H1 (cell line): ENCODE results near the gene ETF1. TPM values are rescaled to one million over a fixed set of nuclear protein-coding genes. Genes with fewer than 3 reads are reported as not detected.

Source experiments
- BACH1 ChIP-seq: IDR thresholded peaks from 2 replicates; pipeline ENCODE4 v1.6.1; 2012; ENCODE audit warnings: low read length, improper control_type of control experiment
- CREB1 ChIP-seq: IDR thresholded peaks from 2 replicates; pipeline ENCODE4 v1.6.1; 2012; ENCODE audit warnings: inconsistent platforms
- CTCF ChIP-seq, 3 experiments: IDR thresholded peaks; 1 replicate in 2 of 3; 2 replicates in 1 of 3; pipeline versions ENCODE4 v1.5.1 to v1.6.1; 2011; ENCODE audit warnings: low read length in 3 of 3, mild to moderate bottlenecking in 3 of 3, inconsistent platforms in 2 of 3, low read depth in 1 of 3, moderate library complexity in 1 of 3; ENCODE audit not compliant: insufficient read depth in 1 of 3; ENCODE audit errors: control extremely low read depth in 1 of 3
- SIN3A ChIP-seq, 2 experiments: IDR thresholded peaks in 1 of 2; conservative IDR thresholded peaks in 1 of 2; 2 replicates each; pipeline ENCODE4 v1.6.1; 2011 to 2012; ENCODE audit warnings: low read length in 2 of 2, improper control_type of control experiment in 1 of 2, low read depth in 1 of 2, mild to moderate bottlenecking in 1 of 2
- TBP ChIP-seq: IDR thresholded peaks from 2 replicates; pipeline ENCODE4 v1.6.1; 2011; ENCODE audit warnings: low read depth, low read length, improper control_type of control experiment
- polyA plus RNA-seq, 7 experiments: library from polyadenylated mRNA; depleted of rRNA in 3 of 7; stranded (reverse) in 5 of 7; unstranded in 2 of 7; fragments of >200 nt in 5 of 7; fragments of 200-250 nt in 2 of 7; gene quantifications; 1 replicate in 5 of 7; 2 replicates in 1 of 7; 4 replicates in 1 of 7; pipeline versions ENCODE4 v1.2.1 to v1.2.3, GENCODE V29; 2011 to 2013; ENCODE audit warnings: missing spikeins in 2 of 7, mixed read lengths in 2 of 7
- total RNA-seq: library from RNA; stranded (reverse); fragmentation: NEBNext Ultra II Directional; extraction: Animal tissue kit (Norgen Biotek cat#: 25700); gene quantifications from 2 replicates; pipeline ENCODE4 v1.2.1, GENCODE V29; 2021

The ETF1 gene
- total and polyA plus RNA-seq, 2 of the 8 experiments (the other 6 are each of a cell fraction or from before 2014, with no cell fraction given) = 50.5 to 168 TPM

GRCh38 chr5:138503487-138504270, 39.4 kb downstream of the ETF1 start (continued):
- no peak for TF ChIP-seq BACH1
- TF ChIP-seq TBP = no peak
- peak; percentile 55 to 90 (median 85) for TF ChIP-seq CTCF (IDR thresholded peaks at IDR 0.05; ENCODE audit: control extremely low read depth in 1 of 3, insufficient read depth in 1 of 3, low read depth in 1 of 3, low read length in 3 of 3)
- TF ChIP-seq CREB1 = no peak
- 0 out of 4 replicates have a peak, but pooled peaks of 1 of the 2 experiments have one; percentile 35 for TF ChIP-seq SIN3A (conservative IDR thresholded peaks at IDR 0.05 in 1 of 2, IDR thresholded peaks at IDR 0.05 in 1 of 2; ENCODE audit: low read depth in 1 of 2, low read length in 2 of 2)
